ENCODE measurements around the gene MALRD1.

GRCh38 chr10:19738440-19738839 is 689.8 kb downstream of the MALRD1 start:
- no peak for TF ChIP-seq CTCF (IDR thresholded peaks at IDR 0.05; ENCODE audit: low read length)
- no peak for TF ChIP-seq EZH2 (IDR thresholded peaks at IDR 0.05; ENCODE audit: borderline replicate concordance, low read length)

Measured in OCI-LY1 (cell line).